Non-pigmented ciliary epithelial cell (primary cell): ENCODE measurements around the gene HSPH1.

ENCODE experiments used
- DNase-seq: peaks from one replicate; pipeline ENCODE4 v3.0.0-alpha.2; 2010; ENCODE audit warnings: low read depth

The HSPH1 gene

DNA sequence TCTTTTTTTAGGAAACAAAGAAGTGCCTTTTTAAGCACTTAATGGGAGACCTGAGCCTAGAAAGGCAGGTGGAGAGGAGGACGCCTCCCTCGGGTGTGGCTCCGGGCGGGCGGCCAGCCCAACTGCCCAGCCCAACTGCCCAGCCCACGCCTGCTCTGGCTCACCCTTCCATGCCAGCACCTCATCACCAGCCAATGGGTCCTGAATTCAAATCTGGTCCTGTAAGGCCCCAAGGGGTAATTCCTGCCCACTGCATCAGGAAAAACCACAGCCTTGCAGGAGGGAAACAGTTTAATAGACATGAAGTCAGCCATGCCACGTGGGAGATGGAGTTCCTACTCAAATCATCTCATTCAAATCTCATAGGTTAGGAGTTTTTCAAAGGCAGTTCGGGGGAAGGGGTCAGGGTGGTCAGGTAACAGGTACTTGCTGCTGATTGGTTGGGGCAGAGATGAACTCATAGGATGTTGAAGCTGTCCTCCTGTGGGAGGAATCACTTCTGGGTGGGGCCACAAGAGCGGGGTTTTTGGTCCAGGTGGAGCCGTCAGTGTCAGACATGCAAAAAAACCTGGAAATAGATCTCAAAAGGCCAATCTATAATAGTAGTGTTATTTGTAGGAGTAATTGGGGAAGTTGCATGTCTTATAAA is 64.9 kb downstream of the HSPH1 start:
- DNase-seq: no peak

DNA sequence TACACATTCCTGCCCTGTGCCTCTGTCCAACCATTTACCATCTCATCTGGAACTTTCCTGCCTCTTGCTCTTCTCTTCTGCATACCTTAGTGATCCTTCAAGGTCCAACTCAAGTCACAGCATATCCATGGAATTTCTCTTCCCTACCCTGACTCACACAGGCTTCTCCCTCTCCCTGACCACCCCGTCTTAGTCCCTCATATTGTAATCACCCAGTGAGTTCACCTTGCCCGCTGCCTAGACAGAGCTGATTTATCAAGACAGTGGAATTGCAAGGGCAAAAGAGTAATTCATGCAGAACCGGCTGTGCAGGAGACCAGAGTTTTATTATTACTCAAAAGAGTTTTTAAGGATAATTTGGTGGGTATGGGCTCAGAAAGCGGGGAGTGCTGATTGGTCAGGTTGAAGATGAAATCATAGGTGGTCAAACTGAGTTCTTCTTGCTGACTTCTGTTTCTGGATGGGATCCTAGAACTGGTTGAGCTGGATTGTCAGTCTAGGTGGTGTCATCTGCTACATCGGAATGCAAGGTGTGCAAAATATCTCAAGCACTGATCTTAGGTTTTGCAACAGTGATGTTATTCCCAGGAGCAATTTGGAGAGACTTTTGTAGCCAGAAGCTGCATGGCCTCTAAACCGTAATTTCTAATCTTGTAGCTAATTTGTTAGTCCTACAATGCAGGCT is 67.2 kb downstream of the HSPH1 start:
- DNase-seq: no peak

DNA sequence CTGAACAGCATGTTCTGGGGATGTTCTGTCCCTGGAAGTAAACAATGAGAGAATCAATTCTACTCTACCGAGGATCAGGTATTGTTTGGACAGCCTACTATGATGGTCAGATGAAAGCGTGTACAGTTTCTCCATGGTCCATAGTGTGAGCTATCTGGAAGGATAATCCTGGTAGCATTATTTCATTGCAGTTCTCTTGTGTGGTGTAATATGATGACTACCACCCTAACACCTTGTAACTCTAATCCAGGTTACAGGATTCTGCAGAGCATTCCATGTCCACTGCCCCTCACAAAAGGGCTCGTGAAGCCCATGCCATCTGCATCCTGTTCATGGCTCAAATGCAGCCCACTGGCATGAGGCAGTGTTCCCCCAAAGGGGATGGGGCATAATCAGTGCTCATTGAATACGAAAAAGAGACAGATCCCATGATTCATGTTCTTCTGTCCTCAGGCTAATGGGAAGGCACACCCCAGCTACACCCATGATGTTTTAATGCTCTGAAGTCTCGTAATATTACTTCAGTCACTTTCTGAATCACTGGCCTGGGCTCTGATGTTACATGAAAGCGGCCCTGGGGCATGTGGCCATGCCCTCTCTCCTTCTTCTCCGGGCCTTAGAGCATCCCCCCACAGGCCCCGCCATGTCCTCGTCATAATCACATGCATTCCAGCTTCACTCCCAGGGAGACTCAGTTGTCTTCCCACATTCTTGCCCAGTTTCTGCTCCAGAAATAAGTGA is 68.4 kb downstream of the HSPH1 start:
- DNase-seq: no peak

GRCh38 chr13:31092646-31093045 is 69.1 kb downstream of the HSPH1 start:
- DNase-seq: no peak

DNA sequence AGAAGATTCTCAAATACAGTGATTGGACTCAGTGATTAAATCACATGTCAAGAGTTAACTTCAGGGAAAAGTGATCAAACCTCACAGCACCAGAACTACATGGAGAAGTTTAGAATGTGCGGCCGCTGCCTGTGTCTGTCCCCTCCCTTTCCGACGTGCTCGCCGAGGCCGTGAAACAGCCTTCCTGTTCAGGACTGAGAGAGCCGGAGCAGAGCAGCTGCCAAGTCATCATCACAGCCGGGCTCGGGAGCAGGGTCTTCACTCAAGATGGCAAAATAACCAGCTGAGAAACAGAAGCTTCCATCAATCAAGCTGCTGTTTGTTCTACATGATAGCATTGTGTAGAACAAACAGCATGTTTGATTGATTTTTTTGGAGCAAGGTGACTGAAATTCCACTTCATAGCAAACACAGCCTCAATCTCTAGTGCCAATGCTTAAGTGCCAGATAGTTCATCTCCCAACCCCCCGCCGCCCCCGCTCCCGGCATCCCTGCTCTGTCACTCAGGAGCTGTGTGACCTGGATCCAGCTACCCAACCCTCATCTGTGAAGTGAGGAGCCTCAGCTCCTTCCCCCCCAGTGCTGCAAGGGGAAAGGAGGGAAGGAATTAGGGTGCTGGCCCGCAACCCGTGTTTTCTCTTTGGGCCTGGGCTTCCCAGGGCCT is 70.6 kb downstream of the HSPH1 start:
- no peak for DNase-seq

DNA sequence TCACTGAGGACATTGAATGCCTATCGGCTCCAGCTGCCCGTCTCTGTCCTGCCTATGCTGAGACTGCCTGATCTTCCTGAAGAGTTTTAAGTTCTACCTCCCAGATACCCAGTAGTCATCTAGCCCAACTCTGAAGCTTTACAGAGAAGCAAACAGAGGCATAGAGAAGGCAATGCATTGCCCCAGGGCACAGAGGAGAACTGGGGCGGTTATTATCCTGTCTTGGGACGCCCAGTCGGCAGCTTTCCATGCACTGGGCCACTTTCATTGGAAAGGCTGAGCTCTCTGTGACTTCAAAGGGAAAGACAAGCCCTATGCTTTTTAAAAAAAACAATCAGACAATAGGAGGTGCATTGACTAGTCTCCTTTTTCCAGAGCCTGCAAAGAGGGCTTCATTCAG is 71.6 kb downstream of the HSPH1 start:
- no peak for DNase-seq

GRCh38 chr13:31089649-31090048 is 72.1 kb downstream of the HSPH1 start:
- no peak for DNase-seq

DNA sequence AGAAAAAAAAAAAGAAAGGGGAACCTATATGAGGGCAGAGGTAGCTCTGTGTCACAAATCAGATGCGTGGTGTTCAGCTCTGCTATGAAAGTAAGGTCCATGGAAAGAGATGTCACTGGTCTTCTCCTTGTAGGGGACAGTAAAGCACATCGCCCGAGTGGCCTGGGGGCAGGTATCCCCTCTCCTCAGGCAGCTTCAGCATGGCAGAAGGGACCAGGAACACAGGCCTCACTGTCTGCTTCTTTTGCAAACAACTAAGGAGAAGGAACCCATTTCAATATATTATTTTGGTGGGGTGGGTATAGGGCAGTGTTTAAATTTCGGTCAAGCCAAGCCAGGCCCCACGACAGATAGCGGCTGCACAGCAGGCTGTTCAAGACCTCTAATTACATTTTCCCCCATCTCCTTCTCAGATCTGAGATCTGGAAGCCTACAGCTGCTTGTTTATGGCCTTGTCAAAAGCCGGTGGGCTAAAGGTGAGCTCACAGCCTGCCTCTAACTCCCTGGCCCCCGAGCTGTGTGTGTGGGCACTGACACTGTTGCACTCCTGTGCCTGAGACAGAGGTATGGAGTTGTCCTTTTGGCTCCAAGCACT is 72.8 kb downstream of the HSPH1 start:
- no peak for DNase-seq
